H9 (cell line): Measurements from ENCODE around the gene PLPP1. TPM values are rescaled to one million over a fixed set of nuclear protein-coding genes. Genes with fewer than 3 reads are reported as not detected.

ENCODE experiments used
- DNase-seq: peaks from one replicate; pipeline ENCODE4 v3.0.0-alpha.2; 2017
- H2AFZ ChIP-seq: one replicate; pipeline ENCODE4 v1.6.1; 2013; ENCODE audit warnings: mild to moderate bottlenecking, low read length, control low read depth, moderate library complexity
- H2AK5ac ChIP-seq: 2 replicates; pipeline ENCODE4 v1.6.1; 2013; ENCODE audit warnings: low read length, control low read depth, mixed read lengths; ENCODE audit not compliant: insufficient read length
- H2BK120ac ChIP-seq: one replicate; pipeline ENCODE4 v1.6.1; 2013; ENCODE audit warnings: low read depth, mild to moderate bottlenecking, low read length, control low read depth, inconsistent platforms; ENCODE audit not compliant: poor library complexity, severe bottlenecking
- H2BK12ac ChIP-seq: 2 replicates; pipeline ENCODE4 v1.6.1; 2013; ENCODE audit warnings: low read length, control low read depth, mixed read lengths, low read depth; ENCODE audit not compliant: insufficient read length
- H2BK15ac ChIP-seq: 2 replicates; pipeline ENCODE4 v1.6.1; 2013; ENCODE audit warnings: low read depth, low read length, control low read depth
- H2BK20ac ChIP-seq: one replicate; pipeline ENCODE4 v1.6.1; 2013; ENCODE audit warnings: low read depth, mild to moderate bottlenecking, low read length, control low read depth, inconsistent platforms; ENCODE audit not compliant: poor library complexity, severe bottlenecking
- H2BK5ac ChIP-seq: 2 replicates; pipeline ENCODE4 v1.6.1; 2013; ENCODE audit warnings: low read length, control low read depth, mixed read lengths; ENCODE audit not compliant: insufficient read length
- H3K14ac ChIP-seq: 2 replicates; pipeline ENCODE4 v1.6.1; 2013; ENCODE audit warnings: low read length, control low read depth; ENCODE audit not compliant: insufficient read depth
- H3K18ac ChIP-seq: 2 replicates; pipeline ENCODE4 v1.6.1; 2013; ENCODE audit warnings: low read depth, mild to moderate bottlenecking, mixed read lengths, low read length, control low read depth; ENCODE audit not compliant: insufficient read length
- H3K23ac ChIP-seq: 2 replicates; pipeline ENCODE4 v1.6.1; 2013; ENCODE audit warnings: low read length, control low read depth, mixed read lengths, low read depth; ENCODE audit not compliant: insufficient read length
- H3K23me2 ChIP-seq: 2 replicates; pipeline ENCODE4 v1.6.1; 2013; ENCODE audit warnings: low read depth, mild to moderate bottlenecking, mixed read lengths, low read length, control low read depth; ENCODE audit not compliant: insufficient read length, poor library complexity, severe bottlenecking
- H3K27ac ChIP-seq: 2 replicates; pipeline ENCODE4 v1.5.1; 2013; ENCODE audit warnings: low read length, control low read depth, mixed read lengths, low read depth; ENCODE audit not compliant: insufficient read length
- H3K27me3 ChIP-seq: 2 replicates; pipeline ENCODE4 v1.6.1; 2013; ENCODE audit warnings: low read length, control low read depth, inconsistent platforms; ENCODE audit not compliant: insufficient read depth
- H3K4ac ChIP-seq: 2 replicates; pipeline ENCODE4 v1.6.1; 2013; ENCODE audit warnings: low read depth, mild to moderate bottlenecking, control low read depth, inconsistent platforms, low read length, moderate library complexity
- H3K4me1 ChIP-seq: 2 replicates; pipeline ENCODE4 v1.6.1; 2013; ENCODE audit warnings: low read length, control low read depth, inconsistent platforms; ENCODE audit not compliant: insufficient read depth
- H3K4me2 ChIP-seq: 2 replicates; pipeline ENCODE4 v1.6.1; 2013; ENCODE audit warnings: low read length, control low read depth, mixed read lengths; ENCODE audit not compliant: insufficient read length, insufficient read depth
- H3K56ac ChIP-seq: 2 replicates; pipeline ENCODE4 v1.6.1; 2013; ENCODE audit warnings: low read depth, mild to moderate bottlenecking, mixed read lengths, low read length, control low read depth; ENCODE audit not compliant: insufficient read length
- H3K79me1 ChIP-seq: 2 replicates; pipeline ENCODE4 v1.6.1; 2013; ENCODE audit warnings: low read depth, mild to moderate bottlenecking, moderate library complexity, low read length, control low read depth, inconsistent platforms; ENCODE audit not compliant: insufficient read depth, poor library complexity, severe bottlenecking
- H3K79me2 ChIP-seq: 2 replicates; pipeline ENCODE4 v1.6.1; 2013; ENCODE audit warnings: low read length, control low read depth, inconsistent platforms; ENCODE audit not compliant: insufficient read depth
- H3K9ac ChIP-seq: 2 replicates; pipeline ENCODE4 v1.6.1; 2013; ENCODE audit warnings: low read length, control low read depth, mixed read lengths; ENCODE audit not compliant: insufficient read length; ENCODE audit errors: extremely low read depth
- H3K9me3 ChIP-seq: one replicate; pipeline ENCODE4 v1.6.1; 2013; ENCODE audit warnings: low read depth, low read length, inconsistent platforms; ENCODE audit not compliant: control insufficient read depth
- H3T11ph ChIP-seq: one replicate; pipeline ENCODE4 v1.6.1; 2013; ENCODE audit warnings: mild to moderate bottlenecking, low read length, control low read depth, inconsistent platforms
- H4K20me1 ChIP-seq: one replicate; pipeline ENCODE4 v1.6.1; 2013; ENCODE audit not compliant: control insufficient read depth, insufficient read length, insufficient read depth
- H4K5ac ChIP-seq: 2 replicates; pipeline ENCODE4 v1.6.1; 2013; ENCODE audit warnings: low read depth, mild to moderate bottlenecking, mixed read lengths, low read length, control low read depth; ENCODE audit not compliant: insufficient read length
- H4K8ac ChIP-seq: replicated peaks from 2 replicates; pipeline ENCODE4 v1.6.1; 2013; ENCODE audit warnings: low read length, control low read depth, mixed read lengths, low read depth; ENCODE audit not compliant: insufficient read length
- H4K91ac ChIP-seq: 2 replicates; pipeline ENCODE4 v1.6.1; 2013; ENCODE audit warnings: low read depth, mild to moderate bottlenecking, moderate library complexity, mixed read lengths, low read length, control low read depth; ENCODE audit not compliant: insufficient read length
- H3K27ac Mint-ChIP-seq, 3 experiments: 2 replicates in 2 of 3; 3 replicates in 1 of 3; pipeline ENCODE4 v1.8.0; 2020 to 2021; ENCODE audit warnings: mixed read lengths in 3 of 3, mild to moderate bottlenecking in 1 of 3, moderate library complexity in 1 of 3
- H3K27me3 Mint-ChIP-seq: 2 replicates; pipeline ENCODE4 v1.8.0; 2021; ENCODE audit warnings: low read depth, mild to moderate bottlenecking, moderate library complexity, mixed read lengths
- H3K36me3 Mint-ChIP-seq, 3 experiments: 2 replicates in 2 of 3; 3 replicates in 1 of 3; pipeline ENCODE4 v1.8.0; 2020 to 2021; ENCODE audit warnings: low read depth in 3 of 3, mixed read lengths in 3 of 3; ENCODE audit not compliant: insufficient read depth in 1 of 3
- H3K4me1 Mint-ChIP-seq, 2 experiments: 2 replicates each; pipeline ENCODE4 v1.8.0; 2020; ENCODE audit warnings: mixed read lengths in 2 of 2
- H3K4me3 Mint-ChIP-seq, 2 experiments: 2 replicates in 1 of 2; 3 replicates in 1 of 2; pipeline ENCODE4 v1.8.0; 2020 to 2021; ENCODE audit warnings: mild to moderate bottlenecking in 2 of 2, mixed read lengths in 2 of 2, moderate library complexity in 1 of 2
- H3K9me3 Mint-ChIP-seq, 2 experiments: 2 replicates in 1 of 2; 3 replicates in 1 of 2; pipeline ENCODE4 v1.8.0; 2020; ENCODE audit warnings: mild to moderate bottlenecking in 2 of 2, mixed read lengths in 2 of 2, moderate library complexity in 1 of 2
- WGBS: extraction: QIAGEN DNeasy Blood & Tissue Kit; methylation state at CpG from one replicate; pipeline ENCODE4 v1.1.7; 2013; ENCODE audit warnings: missing lambda C conversion rate, low lambda C conversion rate, mixed read lengths; ENCODE audit not compliant: insufficient read length; ENCODE audit errors: extremely low coverage; 5-methylcytosine and 5-hydroxymethylcytosine counted together
- total RNA-seq: library from RNA; stranded (reverse); gene quantifications from 2 replicates; pipeline ENCODE4 v1.2.1, GENCODE V29; 2021
- TF ChIP-seq, protein P1 (sequence below): fragments of 200-600 bp; sonication (generic); conservative IDR thresholded peaks from 3 replicates; pipeline ENCODE4 v1.8.0; 2021; ENCODE audit warnings: antibody characterized with exemption, mild to moderate bottlenecking

The PLPP1 gene
- total RNA-seq, 1 experiment from 2014 or later, result 85.9 TPM

- Histone ChIP-seq H2AK5ac (no peak overlapping the region), H2BK120ac (no peak overlapping the region), H3K56ac (no peak overlapping the region), H3K23me2 (no peaks in the 10 kb centered on the region), H4K8ac (no peak overlapping the region), H2BK15ac (no peak overlapping the region), H4K20me1 (no peaks in the 10 kb centered on the region), H4K5ac (no peak overlapping the region), H3K9ac (no peak overlapping the region), H3K14ac (no peak overlapping the region), H3K79me1 (no peaks in the 10 kb centered on the region), H2BK12ac (no peak overlapping the region), H3K18ac (no peak overlapping the region), H3K4me2 (no peak overlapping the region), H3K4me1 (no peaks in the 10 kb centered on the region; the same call in 1 of the 2 replicates), H3K27me3 (no peaks in the 10 kb centered on the region), H2BK5ac (no peak overlapping the region), H3K23ac (no peak overlapping the region), H2AFZ (no peak overlapping the region), H3T11ph (no peak overlapping the region), H3K4ac (no peak overlapping the region), H3K9me3 (no peaks in the 10 kb centered on the region), H4K91ac (no peak overlapping the region), H3K79me2 (no peaks in the 10 kb centered on the region), H3K27ac (no peak overlapping the region), H2BK20ac (no peak overlapping the region)
- peaks cover 12 to 14% of the 10 kb centered on the region in 2 experiments for H3K4me1 Mint-ChIP-seq
- no peak for DNase-seq
- peak overlapping the region in 2 of 3 experiments; percentile 2 to 37; a peak in 1 of 7 replicates for H3K27ac Mint-ChIP-seq
- TF ChIP-seq, protein P1, sequence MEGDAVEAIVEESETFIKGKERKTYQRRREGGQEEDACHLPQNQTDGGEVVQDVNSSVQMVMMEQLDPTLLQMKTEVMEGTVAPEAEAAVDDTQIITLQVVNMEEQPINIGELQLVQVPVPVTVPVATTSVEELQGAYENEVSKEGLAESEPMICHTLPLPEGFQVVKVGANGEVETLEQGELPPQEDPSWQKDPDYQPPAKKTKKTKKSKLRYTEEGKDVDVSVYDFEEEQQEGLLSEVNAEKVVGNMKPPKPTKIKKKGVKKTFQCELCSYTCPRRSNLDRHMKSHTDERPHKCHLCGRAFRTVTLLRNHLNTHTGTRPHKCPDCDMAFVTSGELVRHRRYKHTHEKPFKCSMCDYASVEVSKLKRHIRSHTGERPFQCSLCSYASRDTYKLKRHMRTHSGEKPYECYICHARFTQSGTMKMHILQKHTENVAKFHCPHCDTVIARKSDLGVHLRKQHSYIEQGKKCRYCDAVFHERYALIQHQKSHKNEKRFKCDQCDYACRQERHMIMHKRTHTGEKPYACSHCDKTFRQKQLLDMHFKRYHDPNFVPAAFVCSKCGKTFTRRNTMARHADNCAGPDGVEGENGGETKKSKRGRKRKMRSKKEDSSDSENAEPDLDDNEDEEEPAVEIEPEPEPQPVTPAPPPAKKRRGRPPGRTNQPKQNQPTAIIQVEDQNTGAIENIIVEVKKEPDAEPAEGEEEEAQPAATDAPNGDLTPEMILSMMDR, result no peak
- H3K36me3 Mint-ChIP-seq, result no peaks in the 10 kb centered on the region; a peak in 1 of 7 replicates
- no CpG with 5 or more reads among the region's 2 CpGs for WGBS
- H3K27me3 Mint-ChIP-seq, result no peaks in the 10 kb centered on the region
- no peak overlapping the region for H3K4me3 Mint-ChIP-seq
- peaks cover 0 to 5% of the 10 kb centered on the region in 2 experiments; a peak in 1 of 5 replicates for H3K9me3 Mint-ChIP-seq
Measured at GRCh38 chr5:55554585-55555202, 19.9 kb upstream of the PLPP1 start.
